Ishikawa (cell line): Measurements from ENCODE around the gene VAMP3.

Experiments
- CREB1 ChIP-seq: IDR thresholded peaks from 2 replicates; pipeline ENCODE4 v1.6.1; 2012; ENCODE audit warnings: low read depth
- EP300 ChIP-seq: IDR thresholded peaks from 2 replicates; pipeline ENCODE4 v1.6.1; 2012; ENCODE audit warnings: borderline replicate concordance
- FOXM1 ChIP-seq: IDR thresholded peaks from 2 replicates; pipeline ENCODE4 v1.6.1; 2012; ENCODE audit warnings: low read depth, borderline replicate concordance
- NFIC ChIP-seq: IDR thresholded peaks from 2 replicates; pipeline ENCODE4 v1.6.1; 2012
- TEAD4 ChIP-seq: IDR thresholded peaks from 2 replicates; pipeline ENCODE4 v1.6.1; 2012

DNA sequence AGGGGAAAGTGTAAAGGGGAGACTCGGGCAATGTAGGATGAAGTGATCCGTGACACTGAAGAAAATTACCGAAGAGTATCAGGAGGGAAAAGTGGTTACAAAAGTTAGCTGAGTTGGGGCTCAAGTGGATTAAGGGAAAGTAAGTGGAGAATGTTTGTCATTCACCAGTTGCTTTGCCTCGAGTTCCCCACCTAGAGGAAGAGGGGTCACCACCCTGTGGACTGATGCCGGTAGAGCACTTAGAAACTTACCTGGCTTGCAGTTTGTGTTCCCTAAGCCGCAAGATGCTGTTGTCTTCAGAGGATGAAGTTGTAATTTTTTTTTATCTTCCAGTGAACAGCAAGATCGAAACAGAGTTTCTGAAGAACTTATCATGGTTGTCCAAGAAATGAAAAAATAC is 14.0 kb downstream of the VAMP3 start:
- TF ChIP-seq CREB1 (no peak), EP300 (no peak), NFIC (no peak), FOXM1 (no peak), TEAD4 (no peak)
